DOHH2 (cell line): ENCODE data around the gene DNMT3A.

Experiments
- H3F3A ChIP-seq: fragments of 200-600 bp; sonication (generic), shearing (Covaris generic); 2 replicates; pipeline ENCODE4 v1.6.0; 2016; ENCODE audit warnings: antibody characterized with exemption, mild to moderate bottlenecking; ENCODE audit not compliant: control insufficient read depth, insufficient read depth
- H3K27ac ChIP-seq: fragments of 200-600 bp; sonication (generic); 2 replicates; pipeline ENCODE4 v1.5.1; 2014; ENCODE audit warnings: low read depth, mild to moderate bottlenecking, low read length, moderate library complexity
- H3K27me3 ChIP-seq: fragments of 200-600 bp; sonication (generic); 2 replicates; pipeline ENCODE4 v1.6.1; 2014; ENCODE audit warnings: mild to moderate bottlenecking, low read length, mixed read lengths; ENCODE audit not compliant: control insufficient read depth
- H3K36me3 ChIP-seq: fragments of 200-600 bp; sonication (generic); 2 replicates; pipeline ENCODE4 v1.6.1; 2014; ENCODE audit warnings: mild to moderate bottlenecking, low read length, moderate library complexity, mixed read lengths; ENCODE audit not compliant: control insufficient read depth
- H3K4me1 ChIP-seq: fragments of 200-600 bp; sonication (generic); 2 replicates; pipeline ENCODE4 v1.6.1; 2014; ENCODE audit warnings: mild to moderate bottlenecking, low read length, mixed read lengths; ENCODE audit not compliant: control insufficient read depth
- H3K4me2 ChIP-seq: fragments of 200-600 bp; sonication (generic); 2 replicates; pipeline ENCODE4 v1.6.0; 2014; ENCODE audit warnings: mild to moderate bottlenecking, low read length, moderate library complexity
- H3K4me3 ChIP-seq: fragments of 200-600 bp; sonication (generic); 2 replicates; pipeline ENCODE4 v1.5.1; 2014; ENCODE audit warnings: mild to moderate bottlenecking, low read length, mixed read lengths
- H3K79me2 ChIP-seq: fragments of 200-600 bp; sonication (generic); 2 replicates; pipeline ENCODE4 v1.6.1; 2014; ENCODE audit warnings: mild to moderate bottlenecking, low read length, mixed read lengths; ENCODE audit not compliant: control insufficient read depth
- H3K9me2 ChIP-seq: fragments of 200-600 bp; sonication (generic); replicated peaks from 2 replicates; pipeline ENCODE4 v1.6.1; 2014; ENCODE audit warnings: mild to moderate bottlenecking, low read length, mixed read lengths; ENCODE audit not compliant: control insufficient read depth
- H3K9me3 ChIP-seq: fragments of 200-600 bp; sonication (generic); 2 replicates; pipeline ENCODE4 v1.6.1; 2014; ENCODE audit warnings: antibody characterized with exemption, low read length, mixed read lengths; ENCODE audit not compliant: control insufficient read depth, insufficient read depth
- H4K20me1 ChIP-seq: fragments of 200-600 bp; sonication (generic); 2 replicates; pipeline ENCODE4 v1.6.0; 2014; ENCODE audit warnings: low read depth, mild to moderate bottlenecking, antibody characterized with exemption, low read length, moderate library complexity; ENCODE audit not compliant: control insufficient read depth, insufficient read depth
- CTCF ChIP-seq: fragments of 200-600 bp; sonication (generic); IDR thresholded peaks from one replicate; pipeline ENCODE4 v1.5.1; 2014; ENCODE audit warnings: antibody characterized with exemption, mild to moderate bottlenecking, low read depth, low read length; ENCODE audit not compliant: poor library complexity, severe bottlenecking
- EZH2phosphoT487 ChIP-seq: fragments of 200-600 bp; sonication (generic); IDR thresholded peaks from 2 replicates; pipeline ENCODE4 v1.6.1; 2017; ENCODE audit warnings: borderline replicate concordance, mild to moderate bottlenecking, antibody characterized with exemption, low read length, moderate library complexity, mixed read lengths

The DNMT3A gene

GRCh38 chr2:25313711-25314513 is 27.8 kb downstream of the DNMT3A start:
- H3F3A ChIP-seq: no peaks in the 10 kb centered on the region; the same call in 1 of the 2 replicates
- H3K9me2 ChIP-seq: no peaks in the 10 kb centered on the region
- no peaks in the 10 kb centered on the region for H3K79me2 ChIP-seq
- no peak for TF ChIP-seq CTCF
- no peak for TF ChIP-seq EZH2phosphoT487
- H3K36me3 ChIP-seq: no peaks in the 10 kb centered on the region
- H3K27ac ChIP-seq: peak overlapping the region; percentile 43; the same call in 1 of the 2 replicates
- no peaks in the 10 kb centered on the region for H4K20me1 ChIP-seq
- H3K4me2 ChIP-seq: peak overlapping the region; percentile 79
- no peaks in the 10 kb centered on the region for H3K27me3 ChIP-seq
- peak overlapping the region; percentile 43; the same call in 1 of the 2 replicates for H3K4me3 ChIP-seq
- H3K4me1 ChIP-seq: peaks cover 30% of the 10 kb centered on the region
- H3K9me3 ChIP-seq: no peaks in the 10 kb centered on the region

- Histone ChIP-seq H3K79me2 (no peaks in the 10 kb centered on the region), H3K4me1 (peaks cover 30% of the 10 kb centered on the region), H4K20me1 (no peaks in the 10 kb centered on the region), H3K9me2 (no peaks in the 10 kb centered on the region), H3K36me3 (no peaks in the 10 kb centered on the region), H3F3A (no peaks in the 10 kb centered on the region; the same call in 1 of the 2 replicates), H3K4me3 (no peak overlapping the region), H3K27me3 (no peaks in the 10 kb centered on the region), H3K9me3 (no peaks in the 10 kb centered on the region), H3K27ac (no peak overlapping the region), H3K4me2 (no peak overlapping the region)
- TF ChIP-seq EZH2phosphoT487 (no peak), CTCF (no peak)
These were observed 28.6 kb downstream of the DNMT3A start for GRCh38 chr2:25312958-25313710.

GRCh38 chr2:25311865-25312575 is 29.7 kb downstream of the DNMT3A start:
- no peaks in the 10 kb centered on the region for H3K27me3 ChIP-seq
- H3K9me3 ChIP-seq: no peaks in the 10 kb centered on the region
- TF ChIP-seq EZH2phosphoT487: no peak
- TF ChIP-seq CTCF: no peak
- H3K79me2 ChIP-seq: no peaks in the 10 kb centered on the region
- no peak overlapping the region for H3K27ac ChIP-seq
- no peak overlapping the region for H3K4me2 ChIP-seq
- peaks cover 30% of the 10 kb centered on the region for H3K4me1 ChIP-seq
- H3K36me3 ChIP-seq: no peaks in the 10 kb centered on the region
- H3F3A ChIP-seq: no peaks in the 10 kb centered on the region
- no peaks in the 10 kb centered on the region for H3K9me2 ChIP-seq
- no peak overlapping the region for H3K4me3 ChIP-seq
- no peaks in the 10 kb centered on the region for H4K20me1 ChIP-seq
